8988T (cell line): ENCODE data around the gene RANBP1.

Experiments
- DNase-seq: peaks from one replicate; pipeline ENCODE4 v3.0.0; 2011

RANBP1 gene

GRCh38 chr22:20138868-20139267 lies 23.0 kb downstream of the RANBP1 start:
- DNase-seq, result no peak

GRCh38 chr22:20139391-20140106 lies 23.6 kb downstream of the RANBP1 start:
- no peak for DNase-seq

GRCh38 chr22:20140107-20140445 lies 24.2 kb downstream of the RANBP1 start:
- DNase-seq, result no peak

GRCh38 chr22:20140521-20140964 lies 24.6 kb downstream of the RANBP1 start:
- no peak for DNase-seq

GRCh38 chr22:20141186-20142077 lies 25.5 kb downstream of the RANBP1 start:
- DNase-seq, result peak; percentile 55

DNA sequence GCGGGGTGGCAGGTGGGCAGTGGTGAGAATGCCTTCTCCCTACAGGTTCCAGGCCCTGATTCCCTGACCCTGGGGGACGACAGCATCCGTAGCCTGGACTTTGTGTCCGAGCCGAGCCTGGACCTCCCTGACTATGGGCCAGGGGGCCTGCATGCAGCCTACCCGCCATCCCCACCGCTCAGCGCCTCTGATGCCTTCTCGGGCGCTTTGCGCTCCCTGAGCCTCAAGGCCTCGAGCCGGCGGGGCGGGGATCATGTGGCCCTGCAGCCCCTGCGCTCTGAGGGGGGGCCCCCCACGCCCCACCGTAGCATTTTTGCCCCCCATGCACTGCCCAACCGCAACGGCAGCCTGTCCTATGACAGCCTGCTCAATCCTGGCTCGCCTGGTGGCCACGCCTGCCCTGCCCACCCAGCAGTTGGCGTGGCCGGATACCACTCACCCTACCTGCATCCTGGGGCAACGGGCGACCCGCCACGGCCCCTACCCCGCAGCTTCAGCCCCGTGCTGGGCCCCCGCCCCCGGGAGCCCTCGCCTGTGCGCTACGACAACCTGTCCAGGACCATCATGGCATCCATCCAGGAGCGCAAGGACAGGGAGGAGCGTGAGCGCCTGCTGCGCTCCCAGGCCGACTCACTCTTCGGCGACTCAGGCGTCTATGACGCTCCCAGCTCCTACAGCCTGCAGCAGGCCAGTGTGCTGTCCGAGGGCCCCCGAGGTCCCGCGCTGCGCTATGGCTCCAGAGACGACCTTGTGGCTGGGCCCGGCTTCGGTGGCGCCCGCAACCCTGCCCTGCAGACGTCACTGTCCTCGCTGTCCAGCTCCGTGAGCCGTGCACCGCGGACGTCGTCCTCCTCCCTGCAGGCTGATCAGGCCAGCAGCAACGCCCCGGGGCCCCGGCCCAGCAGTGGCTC lies 27.1 kb downstream of the RANBP1 start:
- DNase-seq, result no peak

DNA sequence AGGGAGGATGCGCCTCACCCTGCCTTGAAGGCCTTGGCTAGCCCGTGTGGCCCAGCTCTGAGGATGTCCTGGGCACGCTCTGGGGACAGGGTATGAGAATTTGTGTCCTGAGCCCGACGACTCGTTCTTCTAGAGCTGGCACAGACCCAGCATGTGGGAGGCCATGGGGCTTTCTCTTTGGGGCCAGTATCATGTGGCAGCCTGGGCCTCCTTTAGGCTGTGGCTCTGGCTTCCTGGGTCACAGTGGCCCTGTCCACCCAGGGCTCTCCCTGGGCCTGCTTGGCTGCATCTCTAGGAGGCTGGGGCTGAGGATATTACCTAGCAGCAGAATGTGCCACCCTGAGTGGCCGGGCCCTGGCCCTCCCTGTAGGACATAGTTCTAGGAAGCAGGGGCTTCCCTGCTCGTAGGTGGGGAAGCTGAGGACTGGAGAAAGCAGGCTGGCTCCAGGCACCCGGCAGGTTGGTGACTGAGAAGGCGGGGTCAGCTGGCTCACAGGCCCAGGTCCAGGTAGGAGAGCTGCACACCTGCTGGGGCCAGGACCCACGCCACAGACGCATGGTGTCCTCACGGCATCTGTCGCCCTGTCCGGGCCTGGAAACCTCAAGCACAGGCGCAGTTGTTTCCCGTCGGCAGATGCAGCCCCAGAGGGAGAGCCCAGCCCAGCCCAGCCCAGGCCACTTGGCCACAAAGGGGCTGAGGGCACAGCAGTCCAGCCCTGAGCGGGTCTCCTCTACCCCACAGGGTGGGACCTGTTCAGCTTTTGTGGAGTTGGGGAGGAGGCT lies 28.2 kb downstream of the RANBP1 start:
- no peak for DNase-seq

DNA sequence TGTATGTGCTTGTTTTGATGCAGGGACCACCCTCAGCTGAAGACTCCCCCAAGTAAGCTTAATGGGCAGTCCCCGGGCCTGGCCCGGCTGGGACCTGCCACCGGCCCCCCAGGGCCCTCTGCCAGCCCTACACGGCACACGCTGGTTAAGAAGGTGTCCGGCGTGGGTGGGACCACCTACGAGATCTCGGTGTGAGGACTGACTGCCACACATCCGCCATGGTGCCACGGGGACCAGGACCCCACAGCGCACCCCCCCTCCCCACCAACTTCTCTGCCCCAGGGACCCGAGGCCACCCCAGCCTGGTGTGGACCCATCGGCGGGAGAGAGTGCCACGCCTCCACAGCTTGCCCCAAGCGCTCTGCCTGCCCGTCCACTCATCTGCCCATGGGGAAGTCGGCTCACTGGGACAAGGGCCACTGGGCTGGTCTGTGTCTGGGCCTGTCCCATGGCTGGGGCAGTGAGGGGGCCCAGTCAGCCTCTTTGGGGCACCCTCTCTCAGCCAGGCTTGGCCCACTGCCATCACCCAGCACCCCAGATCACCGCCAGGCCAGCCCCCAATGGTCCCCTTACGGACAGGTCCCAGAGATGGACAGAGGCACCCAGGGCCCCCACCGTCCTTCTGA lies 29.4 kb downstream of the RANBP1 start:
- DNase-seq, result no peak

GRCh38 chr22:20145832-20146223 lies 29.9 kb downstream of the RANBP1 start:
- DNase-seq, result no peak

GRCh38 chr22:20146777-20147176 lies 30.9 kb downstream of the RANBP1 start:
- DNase-seq, result no peak

GRCh38 chr22:20147237-20147988 lies 31.5 kb downstream of the RANBP1 start:
- no peak for DNase-seq

DNA sequence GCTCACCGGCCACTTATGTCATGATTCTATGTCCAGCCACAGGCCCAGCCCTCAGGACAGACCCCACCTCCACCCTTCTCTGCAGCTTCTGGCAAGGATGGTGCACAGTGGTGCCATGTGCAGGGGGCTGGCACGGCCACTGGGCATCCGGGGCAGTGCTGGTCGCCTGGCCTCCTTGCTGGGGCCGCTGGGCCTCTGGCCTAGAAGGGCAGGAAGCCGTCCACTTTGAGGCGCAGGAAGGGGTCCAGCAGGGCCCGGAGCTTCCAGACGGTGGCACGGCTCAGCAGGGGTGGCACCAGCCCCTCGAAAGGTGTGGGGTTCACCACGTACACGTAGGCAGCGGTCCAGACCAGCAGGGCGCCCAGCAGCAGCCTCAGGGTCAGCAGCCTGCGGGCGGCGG lies 32.5 kb downstream of the RANBP1 start:
- no peak for DNase-seq

DNA sequence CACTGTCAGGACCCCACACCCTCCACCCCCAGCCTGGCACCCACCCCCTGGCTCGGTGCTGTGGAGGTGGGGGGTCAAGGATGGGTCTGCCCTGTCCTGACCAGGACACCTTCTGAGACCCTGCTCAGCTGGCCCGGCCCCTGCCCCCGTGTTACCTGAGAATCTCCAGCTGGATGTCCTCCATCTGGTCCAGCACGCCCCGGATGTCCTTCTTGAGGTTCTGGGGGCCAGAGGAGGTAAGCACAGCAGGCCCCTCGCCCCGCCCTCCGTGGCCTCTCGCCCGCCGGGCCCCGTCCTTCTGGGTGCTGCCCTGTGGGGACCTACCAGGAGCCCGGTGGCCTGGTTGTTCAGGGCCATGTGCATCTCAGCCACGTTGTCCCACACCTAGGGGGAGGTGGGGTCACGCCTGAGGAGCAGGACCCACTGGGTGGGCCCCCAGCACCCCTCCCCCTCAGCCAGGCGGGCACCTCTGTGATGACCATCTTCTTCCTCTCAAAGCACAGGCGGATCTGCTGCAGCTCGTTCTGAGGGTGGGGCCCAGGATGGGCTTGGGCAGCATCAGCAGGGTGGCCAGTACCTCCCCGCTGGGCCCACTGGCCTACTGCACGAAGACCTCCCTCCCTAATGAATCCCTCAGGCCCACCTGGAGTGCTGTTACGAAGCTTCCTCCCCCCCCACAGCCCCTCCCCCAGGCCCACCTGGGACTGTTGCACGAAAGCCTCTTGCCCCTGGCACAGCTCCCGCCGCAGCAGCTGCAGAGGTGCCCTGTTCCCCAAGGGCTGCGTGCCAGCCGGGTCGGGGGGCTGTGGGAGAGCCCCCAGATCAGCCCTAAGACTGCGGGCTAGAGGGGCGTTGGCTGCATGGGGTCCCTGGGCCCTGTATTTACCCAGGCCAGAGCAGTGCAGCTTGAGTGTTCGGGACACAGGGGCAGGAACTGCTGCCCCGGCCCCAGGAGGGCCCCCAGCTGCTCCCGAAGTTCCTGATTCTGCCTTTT lies 33.6 kb downstream of the RANBP1 start:
- no peak for DNase-seq

DNA sequence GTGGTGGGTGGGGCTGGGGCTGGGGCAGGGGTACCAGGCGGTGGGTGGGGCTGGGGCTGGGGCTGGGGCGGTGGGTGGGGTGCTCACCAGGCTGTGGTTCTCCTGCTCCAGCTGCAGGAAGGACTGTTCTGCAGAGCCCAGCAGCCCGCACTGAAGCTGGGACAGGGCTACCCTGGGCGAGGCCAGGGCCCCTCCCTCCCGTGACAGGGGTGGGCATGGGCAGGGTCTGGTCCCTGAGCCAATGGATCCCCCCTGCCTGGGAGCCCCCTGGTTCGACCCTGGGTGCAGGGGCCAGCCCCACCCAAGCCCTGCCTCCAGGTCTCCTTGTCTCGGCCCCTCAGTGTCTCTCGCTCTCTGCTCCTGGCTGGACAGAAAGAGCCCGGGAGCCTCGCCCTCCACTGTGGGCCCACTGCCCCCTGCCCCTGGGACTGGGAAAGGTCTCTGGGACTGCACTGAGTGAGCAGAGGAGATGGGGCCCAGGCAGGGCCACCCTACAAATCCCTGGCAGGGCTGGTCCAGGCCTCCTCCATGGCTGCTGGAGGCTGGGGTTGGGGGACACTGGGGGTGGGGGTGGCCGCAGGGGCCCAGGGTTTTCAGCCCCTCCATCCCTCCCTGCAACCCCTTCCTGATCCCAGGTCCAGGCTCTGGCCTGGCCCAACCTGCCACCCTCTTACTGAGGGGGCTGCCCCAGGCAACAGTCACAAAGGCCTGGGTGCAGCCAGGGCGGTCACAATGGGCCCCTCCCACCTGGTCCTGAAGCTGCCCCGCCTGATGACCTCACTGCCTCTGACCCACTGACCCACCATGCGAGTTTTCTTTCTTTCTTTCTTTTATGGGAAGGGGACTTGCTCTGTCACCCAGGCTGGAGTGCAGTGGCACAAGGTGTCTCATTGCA lies 34.7 kb downstream of the RANBP1 start, which contains the start of gene CCDC188:
TSS of gene CCDC188 (minus strand) at position 675 of the 895 bp plus-strand sequence. CDS start at position 606, 69 bp downstream.
- DNase-seq, result no peak

DNA sequence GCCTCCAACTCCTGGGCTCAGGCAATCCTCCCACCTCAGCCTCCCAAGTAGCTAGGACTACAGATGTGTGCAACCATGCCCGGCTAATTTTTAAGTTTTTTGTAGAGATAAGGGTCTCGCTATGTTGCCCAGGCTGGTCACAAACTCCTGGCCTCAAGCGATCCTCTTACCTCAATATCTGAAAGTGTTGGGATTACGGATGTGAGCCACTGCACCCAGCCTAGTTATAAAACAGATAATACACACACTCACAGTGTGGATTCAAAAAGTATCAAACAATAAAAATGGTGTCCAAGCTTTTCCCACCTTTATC lies 35.3 kb downstream of the RANBP1 start:
- no peak for DNase-seq

DNA sequence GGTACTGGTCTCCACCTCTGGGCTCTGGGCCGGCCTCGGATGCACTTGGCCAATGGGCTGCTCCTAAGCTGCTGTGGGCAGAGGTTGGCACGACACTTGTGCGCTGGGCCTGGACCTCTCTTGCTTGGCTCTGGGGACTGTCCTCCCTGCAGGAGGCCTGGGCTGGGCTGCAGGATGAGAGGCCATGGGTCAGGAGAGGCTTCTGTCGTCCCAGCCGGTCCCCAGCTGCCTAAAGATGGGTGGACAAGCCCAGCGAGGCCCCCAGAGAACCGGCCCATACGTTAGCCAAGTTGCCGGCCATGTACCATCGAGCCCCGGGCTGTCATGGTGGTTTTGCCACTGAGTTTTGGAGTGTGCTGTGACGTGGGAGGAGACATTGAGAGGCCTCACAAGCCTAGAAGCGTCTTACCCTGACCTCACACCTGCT lies 36.6 kb downstream of the RANBP1 start:
- no peak for DNase-seq

GRCh38 chr22:20153945-20154344 lies 38.0 kb downstream of the RANBP1 start:
- DNase-seq, result no peak

DNA sequence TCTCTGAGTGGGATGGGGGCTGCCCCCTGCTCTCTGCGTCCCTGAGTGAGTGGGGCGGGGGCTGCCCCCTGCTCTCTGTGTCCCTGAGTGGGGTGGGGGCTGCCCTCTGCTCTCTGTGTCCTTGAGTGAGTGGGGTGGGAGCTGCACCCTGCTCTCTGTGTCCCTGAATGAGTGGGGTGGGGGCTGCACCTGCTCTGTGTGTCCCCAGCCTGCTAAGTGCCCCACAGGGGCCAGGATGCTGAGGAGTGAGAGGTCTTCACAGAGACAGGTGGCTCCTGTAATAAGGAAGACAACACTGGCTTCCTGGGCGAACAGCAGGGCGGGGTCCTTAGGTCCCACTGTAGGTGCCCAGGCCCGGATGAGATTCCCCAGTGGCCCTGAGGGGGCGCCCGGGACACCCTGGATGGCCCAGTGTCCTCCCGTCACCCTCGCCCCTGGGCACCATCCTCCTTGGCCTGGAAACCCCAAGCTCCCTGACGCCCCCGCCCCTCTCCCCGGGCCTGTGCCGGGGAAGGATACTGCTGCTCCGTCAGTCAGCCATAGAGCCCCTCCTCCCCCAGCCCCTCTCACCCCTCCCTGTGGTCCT lies 38.8 kb downstream of the RANBP1 start:
- DNase-seq, result peak; percentile 67
